GM21423 (cell line): ENCODE data around the gene MAP2K6.

Experiments
- ATAC-seq: cut with Tn5 transposase; IDR thresholded peaks from one replicate; pipeline ENCODE4 v1.9.1; 2021; ENCODE audit warnings: mild to moderate bottlenecking, moderate library complexity; ENCODE audit not compliant: unreplicated experiment

MAP2K6 gene

DNA sequence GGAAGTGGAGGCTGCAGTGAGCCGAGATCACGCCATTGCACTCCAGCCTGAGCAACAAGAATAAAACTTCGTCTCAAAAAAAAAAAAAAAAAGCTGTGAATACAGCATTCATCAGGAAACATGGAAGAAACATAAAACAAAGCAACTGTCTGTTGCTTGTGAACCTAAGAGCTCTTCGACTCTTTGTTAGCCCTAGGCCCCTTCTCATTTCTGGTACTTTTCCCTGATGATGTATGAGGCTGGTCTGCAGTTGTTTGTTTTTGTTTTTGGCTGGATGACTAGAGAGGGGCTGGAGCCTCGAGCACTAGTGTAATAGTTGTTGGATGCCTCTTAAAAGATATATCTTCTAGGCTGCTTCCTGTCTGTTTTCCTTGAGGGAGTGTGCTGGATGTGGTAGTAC lies 113.5 kb downstream of the MAP2K6 start:
- ATAC-seq, result no peak

DNA sequence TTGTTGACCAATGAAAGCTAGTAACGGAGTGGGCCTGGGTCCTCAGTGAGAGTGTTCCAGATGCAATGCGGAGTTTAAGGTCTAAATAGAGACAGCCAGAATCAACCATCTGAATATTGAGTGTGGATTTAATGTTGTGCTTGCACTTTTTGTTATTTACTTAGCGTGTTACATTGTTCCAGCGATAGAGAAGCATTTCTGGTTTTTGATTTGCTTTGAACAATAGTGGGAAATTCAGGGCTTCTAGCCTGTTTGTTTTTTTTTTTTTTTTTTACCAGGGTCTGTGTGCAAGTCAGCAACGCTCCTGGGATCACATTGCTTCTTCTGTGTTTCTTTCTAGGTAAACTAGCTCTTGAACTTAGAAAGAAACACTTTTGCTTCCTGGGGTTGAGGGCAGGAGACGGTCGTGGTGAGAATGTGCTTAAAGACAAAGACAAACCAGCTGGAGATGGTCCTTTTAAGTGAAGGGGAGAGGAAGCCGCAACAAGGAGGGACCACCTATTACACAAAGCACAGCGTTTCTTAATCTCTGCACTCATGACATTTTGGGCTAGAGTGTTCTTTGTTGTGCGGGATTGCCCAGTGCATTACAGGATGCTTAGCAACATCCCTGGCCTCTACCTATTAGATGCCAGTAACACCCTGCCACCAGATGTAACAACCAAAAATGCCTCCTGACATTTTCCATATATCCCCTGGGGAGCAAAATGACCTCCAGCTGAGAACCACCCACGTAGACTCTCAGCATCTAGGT lies 119.2 kb downstream of the MAP2K6 start:
- ATAC-seq, result no peak

DNA sequence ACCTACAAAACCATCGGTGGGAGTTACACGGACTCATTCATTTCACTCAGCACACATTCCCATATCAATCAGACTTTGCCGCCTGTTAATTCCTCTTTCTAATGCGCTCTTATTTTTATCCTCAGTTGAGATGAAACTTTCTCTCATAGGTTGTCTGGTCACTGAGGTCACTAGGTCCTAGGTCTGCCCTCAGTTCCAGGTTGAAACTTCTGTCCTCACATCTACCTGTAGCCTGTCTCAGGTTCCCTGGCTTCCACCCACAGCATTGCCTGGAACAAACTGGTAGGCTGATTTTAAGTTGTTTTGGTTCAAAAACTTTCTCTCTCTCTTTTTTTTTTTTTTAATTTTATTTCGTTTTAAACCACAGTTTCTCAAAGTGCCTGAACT lies 119.7 kb downstream of the MAP2K6 start:
- no peak for ATAC-seq

DNA sequence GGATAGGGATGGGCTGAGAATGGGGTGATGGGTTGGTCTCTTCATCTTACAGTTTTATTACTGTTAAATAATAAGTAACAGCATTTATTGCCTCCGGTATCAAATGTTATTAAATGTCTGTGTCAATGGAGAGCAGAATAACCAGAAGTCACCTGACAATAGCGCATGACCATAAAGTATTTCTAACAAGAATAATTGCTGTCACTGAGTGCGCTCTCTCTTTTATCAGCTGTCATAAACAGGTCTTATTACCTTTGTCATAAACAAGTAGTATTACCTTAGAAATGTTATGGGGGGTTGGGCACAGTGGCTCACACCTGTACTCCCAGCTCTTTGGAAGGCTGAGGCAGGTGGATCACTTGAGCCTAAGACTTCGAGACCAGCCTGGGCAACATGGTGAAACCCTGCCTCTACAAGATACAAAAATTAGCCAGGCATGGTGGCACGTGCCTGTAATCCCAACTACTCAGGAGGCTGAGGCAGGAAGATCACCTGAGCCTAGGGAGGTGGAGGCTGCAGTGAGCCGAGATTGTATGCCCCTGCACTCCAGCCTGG lies 120.6 kb downstream of the MAP2K6 start:
- ATAC-seq, result no peak

DNA sequence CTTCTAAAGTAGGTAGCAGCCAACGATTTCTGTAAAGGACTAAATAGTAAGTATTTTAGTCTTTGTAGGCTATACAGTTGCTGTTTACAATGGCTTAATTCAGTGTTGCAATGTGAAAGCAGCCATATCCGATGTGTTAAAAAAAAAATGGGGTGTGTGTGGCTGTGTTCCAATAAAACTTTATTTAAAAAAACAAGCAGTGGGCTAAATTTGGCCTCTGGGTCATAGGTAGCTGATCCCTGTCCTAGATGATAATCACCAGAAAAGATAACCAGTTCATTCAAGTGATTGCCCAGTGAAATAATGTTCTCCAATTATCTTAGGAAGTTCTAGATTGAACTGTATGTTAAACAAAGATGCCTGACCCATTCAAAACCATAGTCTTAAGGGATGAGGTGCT lies 124.3 kb downstream of the MAP2K6 start:
- ATAC-seq, result no peak

DNA sequence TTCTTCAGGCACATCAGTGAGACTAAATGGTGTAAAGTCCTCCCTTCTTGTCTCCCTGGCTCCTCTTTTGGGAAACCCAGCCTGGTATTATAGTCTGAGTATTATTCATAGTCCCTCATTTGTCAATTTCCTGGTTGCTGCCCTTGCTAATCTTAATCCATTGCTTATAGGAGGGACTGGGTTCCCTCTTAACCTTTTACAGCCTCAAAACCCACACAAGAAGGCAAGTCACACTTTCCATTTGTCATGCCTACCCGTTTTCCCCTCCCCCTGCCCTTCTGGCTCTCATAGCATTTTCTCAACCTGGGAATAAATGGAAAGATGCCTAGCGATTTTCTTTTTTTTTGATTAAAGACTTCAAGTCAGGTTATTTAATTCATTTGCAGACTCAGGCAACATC lies 124.8 kb downstream of the MAP2K6 start:
- no peak for ATAC-seq

DNA sequence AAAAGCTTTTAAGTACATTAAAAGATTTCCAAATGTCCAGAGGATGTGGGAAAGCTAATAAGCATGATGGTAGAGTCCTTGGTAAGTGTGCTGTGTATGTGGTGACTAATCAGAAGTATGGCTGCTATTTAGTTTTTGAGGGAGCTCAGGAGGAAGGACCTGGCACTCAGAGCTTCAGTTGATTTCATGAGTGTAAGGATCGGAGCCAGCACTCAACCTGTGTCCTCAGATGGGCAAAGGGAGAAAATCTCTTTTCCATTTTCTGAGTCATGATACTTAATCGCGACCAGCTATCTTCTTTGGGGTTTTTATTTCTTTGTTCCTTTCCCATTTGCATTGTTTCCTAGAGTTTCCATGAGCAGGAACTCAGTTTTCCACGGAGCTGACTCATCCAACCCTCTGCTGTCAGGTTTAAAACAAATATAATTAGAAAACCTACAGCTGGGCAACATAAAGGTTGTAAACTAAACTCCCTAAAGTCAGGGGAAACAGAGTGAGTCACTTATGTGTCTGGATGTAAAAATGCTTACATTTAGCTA lies 125.4 kb downstream of the MAP2K6 start:
- no peak for ATAC-seq

DNA sequence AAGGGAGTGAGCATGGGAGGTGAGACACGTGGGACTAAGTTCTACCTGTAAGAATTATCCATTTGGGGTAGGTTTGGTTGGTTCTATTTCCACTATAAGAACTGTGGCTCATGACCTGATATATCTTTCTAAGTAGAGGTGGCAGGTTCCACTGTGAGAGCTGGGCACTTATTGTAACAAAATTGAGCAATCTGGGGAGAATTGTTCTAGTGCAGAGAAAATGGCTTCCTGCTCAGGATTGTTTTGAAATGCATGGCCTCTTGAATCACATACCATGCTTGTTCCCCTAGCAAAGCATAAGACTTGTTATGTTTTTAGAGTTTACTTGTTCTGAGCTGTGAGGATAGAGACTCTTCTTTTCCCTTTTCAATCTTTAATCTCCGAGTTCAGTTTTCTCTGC lies 125.9 kb downstream of the MAP2K6 start:
- no peak for ATAC-seq

DNA sequence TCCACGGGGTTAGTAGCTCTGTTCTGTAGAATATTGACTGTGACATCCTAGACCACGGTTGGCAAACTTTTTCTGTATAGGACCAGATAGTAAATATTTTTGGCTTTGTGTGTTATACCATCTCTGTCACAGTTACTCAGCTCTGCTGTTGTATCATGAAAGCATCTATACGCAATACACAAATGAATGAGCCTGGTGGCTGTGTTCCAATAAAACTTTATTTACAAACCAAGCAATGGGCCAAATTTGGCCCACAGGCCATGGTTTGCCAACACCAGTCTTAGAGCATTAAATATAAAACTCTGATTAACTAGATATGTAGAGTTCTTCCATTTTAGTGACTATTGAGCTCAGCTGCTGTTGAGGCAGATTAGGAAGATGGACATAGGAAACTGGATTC lies 132.7 kb downstream of the MAP2K6 start:
- ATAC-seq, result no peak

DNA sequence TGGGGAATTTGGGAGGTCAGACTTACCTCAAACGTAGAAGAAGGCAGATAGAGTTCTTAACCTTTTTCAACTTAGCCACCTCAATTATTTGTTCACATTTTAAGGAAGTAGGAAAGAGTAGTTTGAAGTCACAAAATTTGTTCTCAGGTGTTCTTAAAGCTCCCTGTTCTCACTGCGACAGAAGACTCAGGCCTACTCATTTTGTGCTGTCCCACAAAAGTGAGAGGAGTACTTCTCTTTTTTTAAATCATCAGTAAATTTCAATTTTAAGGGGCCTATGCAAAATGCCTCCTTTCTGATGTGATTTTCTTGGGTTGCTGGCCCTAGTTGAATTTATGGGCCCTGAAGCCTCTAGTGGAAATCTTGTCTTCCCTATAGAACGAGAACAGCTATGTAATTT lies 133.4 kb downstream of the MAP2K6 start:
- ATAC-seq, result no peak

DNA sequence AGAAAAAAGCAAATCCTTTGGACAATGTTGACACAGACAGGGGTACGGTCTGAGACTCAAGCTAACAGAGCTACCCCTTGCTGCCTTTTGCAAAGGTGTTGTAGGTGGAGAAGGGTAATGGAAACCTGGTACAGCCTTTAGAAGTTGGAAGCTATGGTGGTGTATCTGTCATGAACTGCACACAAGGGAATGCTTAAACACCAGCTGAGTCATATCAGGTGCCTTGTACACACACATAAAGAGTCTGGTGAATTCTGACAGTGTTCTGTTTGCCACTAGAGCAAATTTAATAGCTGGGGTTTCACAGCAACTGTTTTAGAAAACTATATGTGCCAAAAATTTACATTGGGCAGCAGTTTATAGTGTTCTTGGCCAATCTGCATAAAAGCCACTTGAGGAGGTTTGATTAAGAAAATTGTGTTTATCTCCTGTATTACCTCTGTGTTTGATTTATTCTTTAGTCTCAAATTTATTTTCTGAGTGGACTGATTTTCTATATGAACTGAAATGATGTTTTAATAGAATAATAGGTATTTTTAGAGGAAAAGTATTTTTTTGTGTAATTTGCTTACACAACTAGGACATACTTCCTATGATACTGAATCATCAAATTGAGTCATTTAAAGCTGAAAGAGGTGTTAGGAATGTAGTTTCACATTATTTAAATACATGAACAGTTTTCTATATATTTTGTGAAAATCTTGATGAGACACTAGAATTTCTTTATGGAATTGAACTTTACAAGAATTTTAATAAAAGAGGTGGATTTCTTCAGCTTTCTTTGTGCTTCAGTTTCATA lies 136.9 kb downstream of the MAP2K6 start:
- ATAC-seq, result peak; percentile 47

DNA sequence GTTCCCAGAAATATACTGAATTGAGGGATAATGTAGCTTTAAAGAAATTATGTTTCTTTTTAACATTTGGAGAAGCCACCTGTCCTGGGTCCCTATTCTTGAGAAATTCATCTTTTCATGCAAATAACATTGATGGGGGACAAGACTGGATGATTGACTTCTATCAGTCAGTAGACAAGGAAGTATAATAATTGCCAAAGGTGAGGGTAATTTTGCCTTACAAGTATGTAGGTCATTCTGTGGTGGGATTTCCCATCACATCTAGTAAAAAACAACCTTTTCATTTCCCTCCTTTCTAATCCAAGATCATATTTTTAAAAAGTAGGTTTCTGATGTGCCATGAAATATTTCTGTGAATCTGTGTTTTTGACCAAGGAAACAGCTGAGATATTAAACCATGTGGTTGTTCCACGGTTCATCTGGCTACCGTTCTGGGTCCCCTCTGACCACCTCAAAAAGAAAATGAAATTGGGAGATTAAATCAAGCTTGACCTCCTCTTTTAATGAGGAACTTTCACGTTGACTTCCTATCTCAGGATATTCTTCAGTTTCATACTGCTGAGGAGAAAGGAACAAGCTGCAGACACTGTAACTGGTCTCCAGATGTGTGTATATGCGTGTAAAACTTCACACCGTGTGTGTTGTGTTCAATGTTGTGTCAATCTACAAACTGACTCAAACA lies 138.6 kb downstream of the MAP2K6 start:
- no peak for ATAC-seq

DNA sequence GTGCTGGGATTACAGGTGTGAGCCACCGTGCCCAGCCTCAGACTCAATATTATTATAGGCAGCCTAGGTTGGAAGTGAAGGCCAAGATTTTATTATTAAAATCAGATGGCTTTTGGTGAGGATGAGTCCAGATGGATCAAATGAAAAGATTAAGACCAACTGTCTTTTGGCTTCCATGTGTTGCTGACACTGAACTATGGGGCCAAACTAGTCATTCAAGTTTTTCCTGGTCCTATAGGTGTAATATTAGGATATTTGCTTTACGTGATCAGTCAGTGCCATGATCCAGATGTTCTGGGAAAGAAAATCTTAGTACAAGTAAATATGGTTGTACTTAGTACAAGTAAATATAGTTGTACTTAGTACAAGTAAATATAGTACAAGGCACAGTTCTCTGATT lies 140.6 kb downstream of the MAP2K6 start:
- no peak for ATAC-seq

DNA sequence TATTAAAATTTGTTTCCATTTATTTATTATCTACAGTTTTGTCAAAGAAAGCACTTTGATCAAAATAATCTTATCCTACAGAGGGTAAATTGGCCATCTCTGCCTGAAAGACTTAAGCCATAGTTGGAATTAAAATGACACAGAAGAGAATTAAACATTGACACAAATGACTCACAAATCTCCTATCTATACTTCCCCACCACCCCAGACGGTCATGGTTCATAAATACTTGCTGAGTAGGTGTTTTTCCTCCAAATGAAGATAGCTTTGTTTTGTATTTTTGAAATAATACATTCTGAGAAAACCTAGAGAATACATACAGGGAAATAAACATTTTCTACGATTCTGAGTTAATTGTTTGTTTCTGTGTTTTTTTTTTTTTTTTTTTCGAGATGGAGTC lies 142.8 kb downstream of the MAP2K6 start:
- ATAC-seq, result no peak

DNA sequence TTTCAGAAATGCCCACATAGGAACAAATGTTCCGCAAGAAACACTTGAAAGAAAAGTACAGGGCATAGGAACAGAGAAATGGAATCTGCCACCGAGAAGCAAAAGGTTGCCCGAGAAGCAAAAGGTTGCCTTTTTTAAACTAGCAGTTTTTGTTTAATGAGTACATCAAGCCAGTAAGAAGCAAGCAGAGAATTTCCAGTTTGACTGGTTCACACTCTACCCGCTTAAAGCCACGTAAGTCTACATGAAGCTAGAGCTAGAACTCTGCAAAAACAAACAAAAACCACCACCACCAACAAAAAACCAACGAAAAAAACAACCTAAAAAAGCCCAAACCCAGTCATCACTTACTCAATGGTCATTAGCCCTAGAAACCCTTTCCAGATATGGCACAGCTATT lies 144.3 kb downstream of the MAP2K6 start:
- ATAC-seq, result no peak

DNA sequence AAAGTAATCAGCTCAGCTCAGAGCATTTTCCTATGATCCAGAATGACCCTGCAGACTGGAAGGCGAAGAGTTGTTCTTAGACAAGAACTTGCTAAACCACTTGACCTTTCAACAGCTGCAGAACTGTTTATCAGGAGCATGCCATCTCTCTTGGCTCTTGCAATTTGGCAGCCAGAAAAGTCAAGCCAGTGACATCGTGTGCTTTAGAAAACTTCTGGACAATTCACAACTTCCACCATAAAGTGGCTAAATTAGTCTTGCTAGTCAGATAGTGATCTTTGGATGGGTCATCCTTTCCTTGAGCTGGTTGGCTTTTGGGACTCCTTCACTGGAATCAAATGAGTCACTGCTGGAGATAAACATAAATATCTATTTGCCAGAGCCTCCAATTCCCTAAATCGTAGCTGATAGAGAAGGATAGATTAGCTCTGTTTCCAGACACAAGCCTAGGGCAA lies 146.5 kb downstream of the MAP2K6 start:
- no peak for ATAC-seq

DNA sequence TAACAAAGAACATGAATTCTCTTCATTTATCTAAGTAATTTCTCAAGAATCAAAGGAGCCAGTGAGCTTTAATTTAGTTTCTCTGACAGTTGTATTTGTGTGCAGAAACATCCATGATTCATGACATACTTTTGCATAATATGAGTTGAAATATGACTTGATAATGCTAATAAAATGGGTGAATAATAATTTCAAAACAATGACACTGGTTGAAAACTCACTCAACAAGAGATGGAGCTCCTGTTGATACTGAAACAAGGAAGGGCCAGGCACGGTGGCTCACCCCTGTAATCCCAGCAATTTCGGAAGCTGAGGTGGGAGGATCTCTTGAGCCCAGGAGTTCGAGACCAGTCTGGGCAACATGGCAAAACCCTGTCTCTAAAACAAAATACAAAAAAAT lies 147.0 kb downstream of the MAP2K6 start:
- ATAC-seq, result no peak

DNA sequence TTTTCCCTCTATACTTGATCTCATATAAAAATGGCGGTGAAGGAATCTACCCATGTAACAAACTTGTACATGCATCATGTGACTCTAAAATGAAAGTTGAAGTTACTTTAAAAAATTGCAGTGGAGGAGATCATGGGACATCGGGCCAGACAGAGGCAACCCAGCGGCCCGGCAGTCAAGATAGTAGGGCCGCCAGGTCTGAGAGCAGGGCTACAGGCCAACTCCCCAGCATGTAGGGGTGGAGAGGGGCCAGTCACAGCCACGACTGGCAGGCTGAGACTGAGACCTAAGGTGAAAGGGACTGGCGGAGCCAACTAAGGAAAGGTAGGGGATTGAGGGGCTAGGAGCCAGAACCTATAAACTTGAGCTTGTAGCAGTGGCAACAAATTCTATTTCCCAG lies 150.9 kb downstream of the MAP2K6 start:
- ATAC-seq, result no peak

DNA sequence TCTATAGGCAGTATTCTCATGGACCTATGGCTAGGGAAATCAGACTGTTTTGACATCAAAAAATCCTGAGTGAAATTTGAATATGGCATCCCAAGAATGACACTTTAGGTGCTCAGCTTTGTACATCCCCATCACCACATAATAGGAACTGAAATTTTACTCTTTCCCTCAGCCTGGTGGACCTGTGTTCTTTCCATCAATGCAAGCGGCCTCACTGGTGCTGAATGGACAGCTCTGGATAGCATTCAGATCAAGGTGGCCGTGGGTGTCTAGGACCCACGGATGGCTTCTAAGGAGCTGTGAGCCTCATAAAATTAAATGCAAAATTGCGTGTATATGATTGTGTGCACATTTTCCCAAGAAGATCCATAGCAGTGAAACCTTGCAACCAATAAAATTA lies 152.6 kb downstream of the MAP2K6 start:
- no peak for ATAC-seq

DNA sequence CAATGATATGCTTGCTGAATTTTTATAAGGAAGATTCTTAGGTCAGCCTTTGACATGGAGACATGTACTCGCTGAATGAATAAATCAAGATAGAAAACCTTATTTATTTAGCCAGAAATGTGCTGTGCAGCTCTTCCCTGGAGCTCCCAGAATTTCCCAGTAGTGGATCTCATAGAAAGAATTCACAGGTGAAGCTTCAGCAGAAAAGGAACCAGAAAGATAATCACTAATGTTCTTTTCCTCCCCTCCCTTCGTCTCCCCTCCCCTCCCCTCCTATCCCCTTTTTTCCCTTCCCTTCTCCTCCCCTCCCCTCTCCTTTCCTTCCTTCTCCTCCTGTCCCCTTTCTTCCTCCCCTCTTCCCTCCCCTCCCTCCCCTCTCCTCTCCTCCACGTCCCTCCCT lies 158.2 kb downstream of the MAP2K6 start:
- ATAC-seq, result no peak

DNA sequence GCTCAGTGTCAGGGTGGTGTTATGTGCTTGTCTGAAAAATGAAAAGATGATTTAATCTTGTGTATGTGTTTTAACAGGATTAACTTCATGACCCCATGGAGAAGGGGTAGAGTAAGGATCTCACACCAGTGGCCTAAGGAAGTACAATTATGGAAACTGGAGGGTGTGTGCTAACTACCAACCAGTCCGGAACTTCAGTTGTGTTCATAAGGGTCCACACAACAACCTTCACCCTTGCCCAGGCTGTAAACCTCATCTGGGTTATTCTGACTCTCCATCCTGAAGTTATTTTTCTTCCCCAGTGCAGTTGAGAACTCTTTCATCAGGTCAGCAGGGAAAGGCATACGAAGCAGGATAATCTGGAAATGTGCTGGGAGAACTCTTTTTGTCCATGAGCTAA lies 158.9 kb downstream of the MAP2K6 start:
- ATAC-seq, result no peak
